Measurements from ENCODE around the gene AZIN2. TPM values are rescaled to one million over a fixed set of nuclear protein-coding genes. Genes with fewer than 3 reads are reported as not detected.

AZIN2 gene
- total RNA-seq, 4 donors from 2014 or later, result 11.6 to 93.3 (median 42.0) TPM

GRCh38 chr1:33110477-33110876 is 29.5 kb downstream of the AZIN2 start:
- intact Hi-C loops (cut with DNase I; ENCODE audit: low total_unique reads) (no loop called here), in situ Hi-C loops (cut with MboI; ENCODE audit: low pct_ligation_motif_present in 1 of 4, low pct_unique_long_range_greater_than_20kb in 1 of 4, low sequenced_read_pairs in 3 of 4) (no loop called here)
- Histone ChIP-seq H3K36me3 (peaks cover 0 to 8% (median 0%) of the 10 kb centered on the region in 4 donors), H3K4me1 (no peaks in the 10 kb centered on the region), H3K27ac (no peak overlapping the region), H3K27me3 (no peaks in the 10 kb centered on the region), H3K4me3 (no peak overlapping the region), H3K9me3 (peaks cover 0 to 4% of the 10 kb centered on the region in 2 donors)
- no peak for DNase-seq
- TF ChIP-seq EP300 (IDR thresholded peaks at IDR 0.05; ENCODE audit: low read depth) (no peak), CTCF (IDR thresholded peaks at IDR 0.05) (no peak), POLR2A (IDR thresholded peaks at IDR 0.05) (no peak), POLR2AphosphoS5 (IDR thresholded peaks at IDR 0.05) (no peak)

- WGBS, 2 donors (ENCODE audit: low coverage in 1 of 2), result 35 to 41% methylated on average over 3 of the region's 3 CpGs
- in situ Hi-C loops (cut with MboI; ENCODE audit: low pct_ligation_motif_present in 1 of 4, low pct_unique_long_range_greater_than_20kb in 1 of 4, low sequenced_read_pairs in 3 of 4), result no loop called here
- DNase-seq, result no peak
These were observed 31.0 kb downstream of the AZIN2 start for GRCh38 chr1:33111965-33112364.

GRCh38 chr1:33117440-33118085 is 36.6 kb downstream of the AZIN2 start:
- Histone ChIP-seq H3K27ac (no peak overlapping the region), H3K36me3 (no peaks in the 10 kb centered on the region), H3K4me3 (no peak overlapping the region), H3K9me3 (no peaks in the 10 kb centered on the region), H3K27me3 (no peaks in the 10 kb centered on the region), H3K4me1 (no peaks in the 10 kb centered on the region)
- intact Hi-C loops (cut with DNase I; ENCODE audit: low total_unique reads), result no loop called here
- no peak for DNase-seq
- no peak for TF ChIP-seq POLR2A (IDR thresholded peaks at IDR 0.05)
- TF ChIP-seq EP300 (IDR thresholded peaks at IDR 0.05; ENCODE audit: low read depth), result no peak
- TF ChIP-seq CTCF (IDR thresholded peaks at IDR 0.05), result no peak
- no peak for TF ChIP-seq POLR2AphosphoS5 (IDR thresholded peaks at IDR 0.05)
- in situ Hi-C loops (cut with MboI; ENCODE audit: low pct_ligation_motif_present in 1 of 4, low pct_unique_long_range_greater_than_20kb in 1 of 4, low sequenced_read_pairs in 3 of 4), result no loop called here
- WGBS, 2 donors (ENCODE audit: low coverage in 1 of 2), result 90 to 93% methylated on average over 5 to 10 of the region's 13 CpGs

More at GRCh38 chr1:33111965-33112364, 31.0 kb downstream of the AZIN2 start:
- H3K36me3 ChIP-seq, result no peaks in the 10 kb centered on the region
- H3K4me1 ChIP-seq, result no peaks in the 10 kb centered on the region
- no peak overlapping the region for H3K4me3 ChIP-seq
- peaks cover 0 to 4% of the 10 kb centered on the region in 2 donors for H3K9me3 ChIP-seq
- no peaks in the 10 kb centered on the region for H3K27me3 ChIP-seq
- intact Hi-C loops (cut with DNase I; ENCODE audit: low total_unique reads), result no loop called here
- TF ChIP-seq POLR2AphosphoS5 (IDR thresholded peaks at IDR 0.05) (no peak), EP300 (IDR thresholded peaks at IDR 0.05; ENCODE audit: low read depth) (no peak), CTCF (IDR thresholded peaks at IDR 0.05) (no peak), POLR2A (IDR thresholded peaks at IDR 0.05) (no peak)
- no peak overlapping the region for H3K27ac ChIP-seq

- no peak overlapping the region for H3K4me3 ChIP-seq
- intact Hi-C loops (cut with DNase I; ENCODE audit: low total_unique reads) (no loop called here), in situ Hi-C loops (cut with MboI; ENCODE audit: low pct_ligation_motif_present in 1 of 4, low pct_unique_long_range_greater_than_20kb in 1 of 4, low sequenced_read_pairs in 3 of 4) (no loop called here)
- no peaks in the 10 kb centered on the region for H3K27me3 ChIP-seq
- no peaks in the 10 kb centered on the region for H3K9me3 ChIP-seq
- H3K27ac ChIP-seq, result no peak overlapping the region
- DNase-seq, result no peak
- 91% methylated on average over 4 of the region's 4 CpGs; no CpG with 5 or more reads in 1 of the 2 donors for WGBS, 2 donors (ENCODE audit: low coverage in 1 of 2)
- no peaks in the 10 kb centered on the region for H3K36me3 ChIP-seq
- TF ChIP-seq EP300 (IDR thresholded peaks at IDR 0.05; ENCODE audit: low read depth), result no peak
- no peak for TF ChIP-seq POLR2AphosphoS5 (IDR thresholded peaks at IDR 0.05)
- no peak for TF ChIP-seq POLR2A (IDR thresholded peaks at IDR 0.05)
- no peak for TF ChIP-seq CTCF (IDR thresholded peaks at IDR 0.05)
- no peaks in the 10 kb centered on the region for H3K4me1 ChIP-seq
These were observed 37.3 kb downstream of the AZIN2 start for GRCh38 chr1:33118274-33118673.
